AG10803 (cell line): Measurements from ENCODE around the gene ZFYVE28.
A peak's percentile ranks its signal among the peaks of the same experiment; 100 is the strongest.

Source experiments
- DNase-seq: peaks from one replicate; pipeline ENCODE4 v3.0.0; 2010; ENCODE audit warnings: low read depth
- H3K4me3 ChIP-seq: 2 replicates; pipeline ENCODE4 v1.5.1; 2011; ENCODE audit warnings: mild to moderate bottlenecking, low read length, control low read depth
- CTCF ChIP-seq: conservative IDR thresholded peaks from 2 replicates; pipeline ENCODE4 v1.5.1; 2011; ENCODE audit warnings: mild to moderate bottlenecking, low read length, control low read depth, inconsistent platforms

ZFYVE28 gene

GRCh38 chr4:2265113-2266110 lies 153.0 kb downstream of the ZFYVE28 start:
- 0 out of 2 replicates have a peak, but pooled peaks have one; percentile 13 for TF ChIP-seq CTCF
- no peak overlapping the region for H3K4me3 ChIP-seq
- DNase-seq: no peak

GRCh38 chr4:2264481-2265041 lies 153.9 kb downstream of the ZFYVE28 start:
- no peak for TF ChIP-seq CTCF
- no peak for DNase-seq
- H3K4me3 ChIP-seq: no peak overlapping the region

- no peak for DNase-seq
- no peak for TF ChIP-seq CTCF
- H3K4me3 ChIP-seq: no peak overlapping the region
These were observed 154.5 kb downstream of the ZFYVE28 start for GRCh38 chr4:2263926-2264321.

GRCh38 chr4:2262944-2263250 lies 155.5 kb downstream of the ZFYVE28 start:
- no peak for DNase-seq
- TF ChIP-seq CTCF: no peak
- H3K4me3 ChIP-seq: peak overlapping the region; percentile 70

DNA sequence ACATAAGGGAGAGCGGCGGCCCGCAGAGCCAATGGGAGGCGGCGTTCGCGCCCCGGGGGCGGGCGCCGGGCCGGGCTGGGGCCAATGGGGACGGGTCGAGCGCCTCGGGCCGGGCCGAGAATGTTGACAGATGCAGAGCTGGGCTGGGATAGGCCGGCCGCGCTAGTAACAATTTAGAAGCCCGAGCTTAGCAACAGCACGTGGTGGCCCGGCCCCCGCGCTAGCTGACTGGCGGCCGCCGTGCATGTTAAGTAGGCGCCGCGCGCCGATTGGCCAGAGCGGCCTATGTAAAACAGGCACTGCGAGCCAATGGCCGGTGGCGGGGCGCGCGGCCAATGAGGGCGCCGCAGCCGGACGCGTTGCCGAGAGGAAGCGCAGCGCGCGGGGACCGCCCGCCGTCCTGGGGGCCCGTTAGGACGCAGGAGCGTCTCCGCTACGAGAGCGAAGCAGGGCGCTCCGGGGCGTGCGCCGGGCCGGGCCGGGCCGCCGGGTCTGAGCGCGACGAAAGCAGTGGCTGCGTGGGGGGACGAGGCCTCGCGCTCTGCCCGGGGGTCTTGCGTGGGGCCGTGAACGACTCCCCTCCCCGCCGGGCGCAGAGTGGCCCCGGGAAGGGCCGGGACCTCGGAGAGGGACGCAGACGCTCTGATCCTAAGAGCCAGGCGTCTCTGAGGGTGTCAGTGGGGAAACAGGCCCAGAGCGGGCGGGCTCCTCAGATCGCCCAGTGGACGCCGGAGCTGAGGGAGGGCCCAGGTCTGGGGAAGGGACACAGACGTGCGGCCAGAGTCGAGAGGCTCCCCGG lies 156.1 kb downstream of the ZFYVE28 start:
- H3K4me3 ChIP-seq: peak overlapping the region; percentile 70
- TF ChIP-seq CTCF: no peak
- DNase-seq: peak; percentile 100

GRCh38 chr4:2261853-2262144 lies 156.6 kb downstream of the ZFYVE28 start, which contains the start of gene MXD4:
MXD4 (minus strand) TSS chr4:2262109; CDS start chr4:2261980, 129 bp downstream.
- peak within 1 kb of the TSS; percentile 84 for H3K4me3 ChIP-seq
- no peak for TF ChIP-seq CTCF
- DNase-seq: no peak
